T-helper 17 cell (primary cell): ENCODE results near the gene CHST3. TPM values are rescaled to one million over a fixed set of nuclear protein-coding genes. Genes with fewer than 3 reads are reported as not detected.
"Not testable (repeated sequence)": the region's sequence is repeated elsewhere in the genome, so short reads cannot be mapped to it uniquely, and the experiment has no call there.

ENCODE experiments used
- ATAC-seq: fragments of 150-1000 bp; cut with Tn5 transposase; 2 replicates; pipeline ENCODE4 v1.10.0; 2021; ENCODE audit warnings: mild to moderate bottlenecking, moderate library complexity
- DNase-seq, 3 donors: peaks; one replicate each; pipeline versions ENCODE4 v3.0.0 to v3.0.0-alpha.2; 2020 to 2021
- H3K9me3 ChIP-seq: one replicate; pipeline ENCODE4 v1.7.0; 2013; ENCODE audit warnings: low read length, mild to moderate bottlenecking; ENCODE audit not compliant: control insufficient read depth, poor library complexity, severe bottlenecking
- H3K27ac Mint-ChIP-seq: one replicate; pipeline ENCODE4 v1.8.0; 2022; ENCODE audit warnings: mild to moderate bottlenecking, moderate library complexity, mixed read lengths
- H3K27me3 Mint-ChIP-seq: one replicate; pipeline ENCODE4 v1.8.0; 2022; ENCODE audit warnings: mixed read lengths
- H3K36me3 Mint-ChIP-seq: one replicate; pipeline ENCODE4 v1.8.0; 2022; ENCODE audit warnings: low read depth, mixed read lengths
- H3K4me1 Mint-ChIP-seq: one replicate; pipeline ENCODE4 v1.8.0; 2022; ENCODE audit warnings: mild to moderate bottlenecking, mixed read lengths
- H3K4me3 Mint-ChIP-seq: one replicate; pipeline ENCODE4 v1.8.0; 2022; ENCODE audit warnings: mild to moderate bottlenecking, moderate library complexity, mixed read lengths
- total RNA-seq, 4 donors: library from RNA in 2 of 4; stranded (reverse) in 2 of 4; gene quantifications; one replicate each; pipeline ENCODE4 v1.2.3 and lab custom pipeline; 2022 to 2026

Gene CHST3
- total RNA-seq, 2 donors from 2014 or later: not detected

DNA sequence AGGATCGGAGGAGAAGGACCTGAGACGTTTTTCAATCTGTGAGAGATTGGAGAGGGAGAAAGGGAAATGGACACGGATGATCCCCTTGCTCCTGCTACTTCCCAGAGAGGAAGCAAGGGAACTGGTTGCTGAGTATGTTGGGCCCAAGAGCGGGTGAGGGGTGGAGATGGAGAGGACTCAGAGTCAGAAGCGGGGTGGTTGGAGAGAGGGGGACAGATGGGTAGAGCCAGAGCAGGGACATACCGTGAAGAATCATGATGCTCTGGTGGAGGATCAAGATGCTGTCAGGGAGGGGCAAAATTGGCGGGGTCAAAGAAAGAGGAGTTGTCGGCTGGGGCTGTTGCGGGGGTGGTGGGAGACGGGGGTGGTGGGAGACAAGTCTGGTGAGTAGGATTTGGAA is 2.4 kb upstream of the CHST3 start:
- H3K36me3 Mint-ChIP-seq: peaks cover 10% of the 10 kb centered on the region
- H3K27me3 Mint-ChIP-seq: peaks cover 51% of the 10 kb centered on the region
- H3K9me3 ChIP-seq: no peaks in the 10 kb centered on the region
- H3K27ac Mint-ChIP-seq: no peak overlapping the region
- DNase-seq (no peak), ATAC-seq (no peak)
- H3K4me1 Mint-ChIP-seq: peaks cover 11% of the 10 kb centered on the region
- H3K4me3 Mint-ChIP-seq: no peak overlapping the region

DNA sequence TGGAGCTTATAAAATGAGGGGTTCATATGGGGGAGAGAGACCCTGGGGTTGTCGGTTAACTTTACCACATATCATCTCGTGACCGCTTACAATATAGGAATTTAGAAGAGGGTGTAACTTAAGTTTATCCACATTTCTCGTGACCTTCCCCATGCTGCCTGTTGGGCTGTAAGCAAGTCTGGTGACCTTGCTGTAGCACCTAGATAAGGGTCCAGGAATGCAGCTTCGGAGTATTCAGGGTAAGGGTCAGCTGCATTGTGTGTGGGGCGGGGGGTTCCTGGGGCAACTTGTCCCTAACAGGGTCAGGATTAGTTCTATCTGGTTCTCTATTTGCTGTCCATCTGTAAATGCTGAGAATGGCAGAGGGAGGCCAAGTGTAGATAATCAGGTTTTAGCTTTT is 1.3 kb upstream of the CHST3 start:
- Mint-ChIP-seq H3K27me3 (peaks cover 55% of the 10 kb centered on the region), H3K4me1 (peaks cover 11% of the 10 kb centered on the region), H3K27ac (no peak overlapping the region), H3K36me3 (peaks cover 10% of the 10 kb centered on the region), H3K4me3 (peak overlapping the region; percentile 12)
- no peaks in the 10 kb centered on the region for H3K9me3 ChIP-seq
- ATAC-seq: no peak
- no peak for DNase-seq

- Mint-ChIP-seq H3K4me1 (peaks cover 11% of the 10 kb centered on the region), H3K4me3 (peak overlapping the region; percentile 58), H3K27ac (no peak overlapping the region), H3K36me3 (peaks cover 10% of the 10 kb centered on the region), H3K27me3 (peaks cover 62% of the 10 kb centered on the region)
- ATAC-seq (no peak), DNase-seq (no peak)
- no peaks in the 10 kb centered on the region for H3K9me3 ChIP-seq
Measured at GRCh38 chr10:71963351-71964097, 671 bp upstream of the CHST3 start.

GRCh38 chr10:71964743-71965515 is 734 bp downstream of the CHST3 start:
- H3K9me3 ChIP-seq: no peaks in the 10 kb centered on the region
- H3K36me3 Mint-ChIP-seq: peaks cover 10% of the 10 kb centered on the region
- peaks cover 11% of the 10 kb centered on the region for H3K4me1 Mint-ChIP-seq
- peak; percentile 37 for ATAC-seq
- DNase-seq: no peak
- peaks cover 63% of the 10 kb centered on the region for H3K27me3 Mint-ChIP-seq
- no peak overlapping the region for H3K27ac Mint-ChIP-seq
- H3K4me3 Mint-ChIP-seq: peak overlapping the region; percentile 83

DNA sequence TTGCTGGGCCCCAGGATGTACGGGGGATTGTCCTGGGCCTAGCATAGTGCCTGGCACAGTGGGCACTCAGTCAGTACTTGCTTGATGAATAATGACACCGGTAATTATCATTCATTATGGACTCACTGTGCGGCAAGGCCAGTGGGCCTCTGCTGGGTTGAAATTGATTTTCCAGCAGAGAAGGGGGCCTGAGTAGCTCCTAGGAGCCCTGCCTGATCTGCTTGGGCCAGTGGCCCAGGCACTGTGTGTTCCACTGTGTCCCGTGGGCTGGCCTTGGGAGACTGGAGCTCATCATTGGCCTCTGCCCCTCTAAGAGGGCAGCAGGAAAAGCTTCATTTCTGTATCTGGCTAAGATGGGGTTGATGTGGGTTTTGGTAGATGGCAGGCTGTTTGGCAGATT is 1.4 kb downstream of the CHST3 start:
- H3K4me3 Mint-ChIP-seq: peak overlapping the region; percentile 83
- H3K9me3 ChIP-seq: no peaks in the 10 kb centered on the region
- no peak overlapping the region for H3K27ac Mint-ChIP-seq
- peaks cover 10% of the 10 kb centered on the region for H3K36me3 Mint-ChIP-seq
- H3K27me3 Mint-ChIP-seq: peaks cover 63% of the 10 kb centered on the region
- DNase-seq (no peak), ATAC-seq (no peak)
- H3K4me1 Mint-ChIP-seq: peaks cover 11% of the 10 kb centered on the region

DNA sequence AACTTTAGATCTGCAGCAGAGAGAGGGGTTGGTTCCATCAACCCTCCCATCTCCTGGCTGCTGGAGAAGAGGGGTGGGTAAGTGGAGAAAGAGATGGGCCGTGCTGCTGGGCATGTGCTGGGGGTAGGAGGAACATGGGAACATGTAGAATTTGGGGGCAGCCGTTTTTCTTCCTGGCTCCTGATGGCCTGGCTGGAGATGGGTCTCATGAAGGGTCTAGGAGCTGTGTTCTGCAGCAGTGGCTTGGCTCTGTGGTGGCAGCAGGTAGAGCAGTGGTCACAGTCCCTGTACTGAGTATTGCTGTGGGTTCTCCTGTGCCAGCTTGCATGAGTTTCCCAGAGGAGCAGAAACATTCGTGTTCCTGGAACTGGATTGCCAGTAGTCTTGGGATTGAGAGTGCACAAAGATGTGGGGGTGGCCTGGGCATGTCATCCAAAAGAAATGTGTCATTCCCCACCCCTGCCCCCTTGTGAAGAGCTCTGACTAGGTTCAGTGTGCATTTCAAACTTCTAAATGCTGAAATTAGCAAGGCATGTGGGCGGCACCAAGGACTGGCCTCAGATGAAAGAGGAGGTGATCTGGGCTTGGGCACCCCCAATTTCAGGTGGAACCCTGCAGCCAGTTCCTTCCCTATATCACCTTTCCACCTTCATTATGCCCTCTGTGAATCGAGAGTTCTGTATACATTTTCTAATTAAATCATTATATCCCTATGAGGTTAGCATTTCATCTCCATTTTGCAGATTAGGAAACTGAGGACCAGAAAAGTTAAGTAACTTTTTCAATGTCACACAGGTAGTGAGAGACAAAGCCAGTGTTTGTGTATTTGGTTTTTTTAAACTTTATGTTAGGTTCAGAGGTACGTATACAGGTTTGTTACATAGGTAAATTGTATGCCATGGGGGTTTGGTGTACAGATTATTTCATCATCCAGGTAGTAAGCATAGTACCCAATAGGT is 2.1 kb downstream of the CHST3 start:
- Mint-ChIP-seq H3K27me3 (peaks cover 60% of the 10 kb centered on the region), H3K4me1 (peaks cover 11% of the 10 kb centered on the region), H3K36me3 (peaks cover 10% of the 10 kb centered on the region), H3K4me3 (peak overlapping the region; percentile 21), H3K27ac (no peak overlapping the region)
- DNase-seq (no peak), ATAC-seq (no peak)
- H3K9me3 ChIP-seq: no peaks in the 10 kb centered on the region

DNA sequence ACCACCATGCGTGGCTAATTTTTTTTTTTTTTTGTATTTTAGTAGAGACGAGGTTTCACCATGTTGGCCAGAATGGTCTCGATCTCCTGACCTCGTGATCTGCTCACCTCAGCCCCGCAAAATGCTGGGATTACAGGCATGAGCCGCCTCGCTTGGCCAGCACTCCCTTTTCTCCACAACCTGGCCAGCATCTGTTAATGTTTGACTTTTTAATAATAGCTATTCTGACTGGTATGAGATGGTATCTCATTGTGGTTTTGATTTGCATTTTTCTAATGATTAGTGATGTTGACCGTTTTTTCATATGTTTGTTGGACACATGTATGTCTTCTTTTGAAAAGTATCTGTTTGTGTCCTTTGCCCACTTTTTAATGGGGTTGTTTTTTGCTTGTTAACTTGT is 3.8 kb downstream of the CHST3 start:
- H3K4me1 Mint-ChIP-seq, H3K4me3 Mint-ChIP-seq, H3K27ac Mint-ChIP-seq, H3K36me3 Mint-ChIP-seq, DNase-seq, ATAC-seq, H3K9me3 ChIP-seq: not testable (repeated sequence)
- H3K27me3 Mint-ChIP-seq: peaks cover 48% of the 10 kb centered on the region

GRCh38 chr10:71968553-71969474 is 4.6 kb downstream of the CHST3 start:
- Mint-ChIP-seq H3K27me3 (peaks cover 46% of the 10 kb centered on the region), H3K4me3 (no peak overlapping the region), H3K27ac (no peak overlapping the region), H3K4me1 (peaks cover 9% of the 10 kb centered on the region), H3K36me3 (peaks cover 5% of the 10 kb centered on the region)
- no peaks in the 10 kb centered on the region for H3K9me3 ChIP-seq
- ATAC-seq (no peak), DNase-seq (no peak)

- H3K4me3 Mint-ChIP-seq: no peak overlapping the region
- no peaks in the 10 kb centered on the region for H3K9me3 ChIP-seq
- peaks cover 5% of the 10 kb centered on the region for H3K36me3 Mint-ChIP-seq
- H3K4me1 Mint-ChIP-seq: peaks cover 7% of the 10 kb centered on the region
- peaks cover 49% of the 10 kb centered on the region for H3K27me3 Mint-ChIP-seq
- H3K27ac Mint-ChIP-seq: no peak overlapping the region
- no peak for ATAC-seq
- DNase-seq: no peak
Measured at GRCh38 chr10:71969929-71970328, 5.7 kb downstream of the CHST3 start.

DNA sequence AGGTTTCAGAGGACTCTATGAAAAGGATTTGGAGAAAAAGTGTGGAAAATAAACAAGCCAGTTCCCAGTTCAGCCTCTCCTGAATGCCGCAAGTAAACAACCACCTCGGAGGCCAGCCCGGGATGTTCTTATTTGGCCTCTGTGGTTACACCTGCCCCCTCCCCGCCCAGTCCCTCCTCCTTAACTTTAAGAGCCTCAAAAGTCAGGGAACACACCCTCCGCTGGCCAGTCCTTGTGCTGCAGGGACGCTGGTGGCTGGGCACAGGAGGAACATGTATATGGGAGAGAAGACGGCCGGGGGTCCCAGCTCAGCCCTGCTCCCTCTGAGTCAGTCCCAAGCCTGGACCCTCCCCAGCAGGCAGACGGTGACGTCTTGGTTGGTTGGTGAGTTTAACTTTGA is 6.1 kb downstream of the CHST3 start:
- H3K27me3 Mint-ChIP-seq: peaks cover 45% of the 10 kb centered on the region
- DNase-seq (no peak), ATAC-seq (no peak)
- H3K4me1 Mint-ChIP-seq: peaks cover 4% of the 10 kb centered on the region
- H3K9me3 ChIP-seq: no peaks in the 10 kb centered on the region
- H3K36me3 Mint-ChIP-seq: peaks cover 5% of the 10 kb centered on the region
- H3K4me3 Mint-ChIP-seq: no peak overlapping the region
- H3K27ac Mint-ChIP-seq: no peak overlapping the region

- DNase-seq (no peak), ATAC-seq (no peak)
- peaks cover 2% of the 10 kb centered on the region for H3K36me3 Mint-ChIP-seq
- no peak overlapping the region for H3K4me3 Mint-ChIP-seq
- peaks cover 40% of the 10 kb centered on the region for H3K27me3 Mint-ChIP-seq
- H3K9me3 ChIP-seq: no peaks in the 10 kb centered on the region
- peaks cover 1% of the 10 kb centered on the region for H3K4me1 Mint-ChIP-seq
- H3K27ac Mint-ChIP-seq: no peak overlapping the region
Measured at GRCh38 chr10:71970869-71971268, 6.7 kb downstream of the CHST3 start.

GRCh38 chr10:71971311-71971731 is 7.1 kb downstream of the CHST3 start:
- H3K9me3 ChIP-seq: no peaks in the 10 kb centered on the region
- no peak for ATAC-seq
- no peaks in the 10 kb centered on the region for H3K36me3 Mint-ChIP-seq
- H3K4me3 Mint-ChIP-seq: no peak overlapping the region
- H3K4me1 Mint-ChIP-seq: no peaks in the 10 kb centered on the region
- no peak for DNase-seq
- H3K27ac Mint-ChIP-seq: no peak overlapping the region
- H3K27me3 Mint-ChIP-seq: peaks cover 36% of the 10 kb centered on the region
